ENCODE data around the gene RAB11A. TPM values are rescaled to one million over a fixed set of nuclear protein-coding genes. Genes with fewer than 3 reads are reported as not detected.
A peak's percentile ranks its signal among the peaks of the same experiment; 100 is the strongest.

Gene RAB11A
- total and polyA plus RNA-seq, 2 of the 13 experiments (the other 11 are each of a cell fraction or from before 2014, with no cell fraction given), result 161 to 162 TPM

DNA sequence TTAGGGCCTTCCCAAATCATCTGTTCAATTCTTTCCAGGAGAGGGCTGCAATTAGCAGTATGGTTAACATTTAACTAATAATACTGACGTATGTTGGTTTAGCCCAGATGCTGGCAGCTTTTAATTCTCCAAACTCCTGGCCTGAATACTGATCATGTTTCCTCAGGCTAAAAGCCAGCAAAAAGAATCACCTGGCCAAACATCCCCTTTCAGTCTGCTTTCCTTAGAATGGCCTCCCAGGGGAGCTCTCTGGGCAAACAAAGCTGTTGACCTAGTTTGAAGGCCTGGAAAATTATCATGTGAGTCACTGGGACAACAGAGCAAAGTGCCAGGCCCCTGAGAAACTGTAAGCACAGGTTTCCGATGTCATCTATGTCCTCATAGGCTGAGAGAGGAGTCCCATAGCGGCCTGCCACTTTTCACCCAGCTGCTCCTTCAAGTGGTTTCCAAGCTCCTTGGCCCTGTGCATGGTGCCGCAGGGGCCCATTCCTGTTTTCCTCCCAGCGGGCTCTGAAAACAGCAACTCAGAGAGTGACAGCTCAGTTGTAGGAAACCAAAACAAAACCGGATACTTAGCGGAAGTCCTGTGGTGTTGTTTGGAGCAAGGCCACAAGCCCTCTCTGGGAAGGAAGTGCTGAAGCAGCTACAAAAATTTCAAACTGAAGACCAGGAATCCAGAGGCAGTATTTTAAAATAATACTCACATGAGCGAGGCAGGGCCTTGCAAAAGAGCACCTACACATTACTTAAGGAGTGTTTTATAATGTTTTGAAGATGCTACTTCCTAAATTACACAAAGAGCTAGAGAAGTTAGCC, 36.5 kb upstream of the RAB11A start (continued):
- TF ChIP-seq HNF4A (CRISPR knock-in tag; IDR thresholded peaks at IDR 0.05) (peak; percentile 89), ZFP90 (CRISPR knock-in tag; IDR thresholded peaks at IDR 0.05; ENCODE audit: borderline replicate concordance) (peak; percentile 52; the same call in 1 of the 2 replicates), MTF2 (CRISPR knock-in tag; IDR thresholded peaks at IDR 0.05; ENCODE audit: borderline replicate concordance) (no peak), NCOA2 (CRISPR knock-in tag; IDR thresholded peaks at IDR 0.05) (peak; percentile 93), CENPT (CRISPR knock-in tag; IDR thresholded peaks at IDR 0.05; ENCODE audit: low read depth) (no peak), PHF20 (CRISPR knock-in tag; IDR thresholded peaks at IDR 0.05) (peak; percentile 57), ZNF205 (CRISPR knock-in tag; IDR thresholded peaks at IDR 0.05) (peak; percentile 25; the same call in 1 of the 2 replicates), ZSCAN9 (CRISPR knock-in tag; IDR thresholded peaks at IDR 0.05; ENCODE audit: borderline replicate concordance) (peak; percentile 48; the same call in 1 of the 2 replicates), MBD4 (IDR thresholded peaks at IDR 0.05; ENCODE audit: borderline replicate concordance, low read length) (peak; percentile 80; the same call in 1 of the 2 replicates), ZNF775 (CRISPR knock-in tag; IDR thresholded peaks at IDR 0.05; ENCODE audit: borderline replicate concordance) (peak; percentile 49; the same call in 1 of the 2 replicates), GABPB1 (CRISPR knock-in tag; IDR thresholded peaks at IDR 0.05) (peak; percentile 64), PPARG (CRISPR knock-in tag; conservative IDR thresholded peaks at IDR 0.05) (peak; percentile 91), ZNF749 (CRISPR knock-in tag; IDR thresholded peaks at IDR 0.05; ENCODE audit: borderline replicate concordance) (peak; percentile 68; the same call in 1 of the 2 replicates), ZNF850 (CRISPR knock-in tag; conservative IDR thresholded peaks at IDR 0.05) (no peak), ZNF335 (CRISPR knock-in tag; IDR thresholded peaks at IDR 0.05) (peak; percentile 85), TBX2 (CRISPR knock-in tag; IDR thresholded peaks at IDR 0.05; ENCODE audit: borderline replicate concordance) (peak; percentile 93), GPBP1L1 (CRISPR knock-in tag; IDR thresholded peaks at IDR 0.05) (no peak), SRF (IDR thresholded peaks at IDR 0.05; ENCODE audit: low read depth, low read length) (0 out of 2 replicates have a peak, but pooled peaks have one; percentile 18), ZNF501 (CRISPR knock-in tag; IDR thresholded peaks at IDR 0.05) (peak; percentile 92), NCOR1 (IDR thresholded peaks at IDR 0.05; ENCODE audit: borderline replicate concordance, low read length) (peak; percentile 68; the same call in 1 of the 2 replicates)
- TF ChIP-seq, protein P1, sequence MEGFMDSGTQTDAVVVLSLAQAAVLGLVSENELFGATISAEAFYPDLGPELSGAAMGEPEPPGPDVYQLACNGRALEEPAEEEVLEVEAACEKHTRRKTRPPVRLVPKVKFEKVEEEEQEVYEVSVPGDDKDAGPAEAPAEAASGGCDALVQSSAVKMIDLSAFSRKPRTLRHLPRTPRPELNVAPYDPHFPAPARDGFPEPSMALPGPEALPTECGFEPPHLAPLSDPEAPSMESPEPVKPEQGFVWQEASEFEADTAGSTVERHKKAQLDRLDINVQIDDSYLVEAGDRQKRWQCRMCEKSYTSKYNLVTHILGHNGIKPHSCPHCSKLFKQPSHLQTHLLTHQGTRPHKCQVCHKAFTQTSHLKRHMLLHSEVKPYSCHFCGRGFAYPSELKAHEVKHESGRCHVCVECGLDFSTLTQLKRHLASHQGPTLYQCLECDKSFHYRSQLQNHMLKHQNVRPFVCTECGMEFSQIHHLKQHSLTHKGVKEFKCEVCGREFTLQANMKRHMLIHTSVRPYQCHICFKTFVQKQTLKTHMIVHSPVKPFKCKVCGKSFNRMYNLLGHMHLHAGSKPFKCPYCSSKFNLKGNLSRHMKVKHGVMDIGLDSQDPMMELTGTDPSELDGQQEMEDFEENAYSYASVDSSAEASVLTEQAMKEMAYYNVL (CRISPR knock-in tag; IDR thresholded peaks at IDR 0.05; ENCODE audit: borderline replicate concordance), result peak; percentile 69; the same call in 1 of the 2 replicates
- TF ChIP-seq, protein P2, sequence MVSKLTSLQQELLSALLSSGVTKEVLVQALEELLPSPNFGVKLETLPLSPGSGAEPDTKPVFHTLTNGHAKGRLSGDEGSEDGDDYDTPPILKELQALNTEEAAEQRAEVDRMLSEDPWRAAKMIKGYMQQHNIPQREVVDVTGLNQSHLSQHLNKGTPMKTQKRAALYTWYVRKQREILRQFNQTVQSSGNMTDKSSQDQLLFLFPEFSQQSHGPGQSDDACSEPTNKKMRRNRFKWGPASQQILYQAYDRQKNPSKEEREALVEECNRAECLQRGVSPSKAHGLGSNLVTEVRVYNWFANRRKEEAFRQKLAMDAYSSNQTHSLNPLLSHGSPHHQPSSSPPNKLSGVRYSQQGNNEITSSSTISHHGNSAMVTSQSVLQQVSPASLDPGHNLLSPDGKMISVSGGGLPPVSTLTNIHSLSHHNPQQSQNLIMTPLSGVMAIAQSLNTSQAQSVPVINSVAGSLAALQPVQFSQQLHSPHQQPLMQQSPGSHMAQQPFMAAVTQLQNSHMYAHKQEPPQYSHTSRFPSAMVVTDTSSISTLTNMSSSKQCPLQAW (CRISPR knock-in tag; IDR thresholded peaks at IDR 0.05), result peak; percentile 95

Data from HepG2 (cell line).